ENCODE data around the gene TMEM219. TPM values are rescaled to one million over a fixed set of nuclear protein-coding genes. Genes with fewer than 3 reads are reported as not detected.

Gene TMEM219
- total and polyA plus RNA-seq, 2 of the 8 experiments (the other 6 are each of a cell fraction or from before 2014, with no cell fraction given) = 60.2 to 116 TPM

DNA sequence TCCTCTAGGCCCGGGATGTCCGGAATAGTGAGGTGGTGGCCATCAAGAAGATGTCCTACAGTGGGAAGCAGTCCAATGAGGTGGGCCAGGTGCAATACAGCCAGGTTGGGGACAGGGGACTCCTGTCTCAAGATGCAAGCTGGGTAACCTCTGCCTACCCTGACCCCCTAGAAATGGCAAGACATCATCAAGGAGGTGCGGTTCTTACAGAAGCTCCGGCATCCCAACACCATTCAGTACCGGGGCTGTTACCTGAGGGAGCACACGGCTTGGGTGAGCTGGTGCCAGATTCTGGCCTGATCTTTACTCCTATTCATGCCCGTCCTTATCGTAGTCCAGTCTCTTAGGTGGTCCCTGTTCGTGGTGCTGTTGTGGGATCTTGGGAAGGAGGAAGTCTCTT, 16.2 kb downstream of the TMEM219 start:
- peaks cover 9 to 34% of the 10 kb centered on the region in 2 experiments for H3K79me2 ChIP-seq (ENCODE audit: control insufficient read depth in 1 of 2, insufficient read depth in 2 of 2, low read length in 2 of 2)
- no peak overlapping the region for H2BK20ac ChIP-seq (ENCODE audit: low read length)
- DNase-seq (ENCODE audit: low read depth in 1 of 2, low spot score in 2 of 2) (no peak), FAIRE-seq (no peak)
- WGBS, 2 experiments (ENCODE audit: extremely low coverage in 1 of 2, insufficient coverage in 1 of 2, insufficient read length in 1 of 2, insufficient replicate concordance in 2 of 2, low coverage in 1 of 2, low lambda C conversion rate in 2 of 2, missing lambda C conversion rate in 1 of 2) = 88% methylated on average over 9 of the region's 9 CpGs; no CpG with 5 or more reads in 1 of the 2 experiments
- no peak overlapping the region for H4K8ac ChIP-seq (ENCODE audit: extremely low read depth, insufficient read depth, low read length)
- H2AFZ ChIP-seq (ENCODE audit: low read length) = no peak overlapping the region
- H3K23me2 ChIP-seq (ENCODE audit: low read depth, low read length) = peaks cover 7% of the 10 kb centered on the region; the same call in 1 of the 2 replicates
- H3K27me3 ChIP-seq (replicated peaks in 1 of 4; ENCODE audit: control insufficient read depth in 3 of 4, extremely low read depth in 1 of 4, insufficient read depth in 3 of 4, low read length in 3 of 4) = peaks cover 0 to under 1% (median 0%) of the 10 kb centered on the region in 4 experiments; a peak in 1 of 7 replicates
- H3K18ac ChIP-seq (ENCODE audit: extremely low read depth, low read length) = no peak overlapping the region
- H2BK5ac ChIP-seq (ENCODE audit: low read depth, low read length) = no peak overlapping the region
- H4K5ac ChIP-seq (ENCODE audit: insufficient read length, low read depth, low read length) = no peak overlapping the region
- H2BK15ac ChIP-seq (ENCODE audit: low read length) = no peak overlapping the region
- H2BK120ac ChIP-seq (replicated peaks; ENCODE audit: low read depth, low read length) = no peak overlapping the region
- H3K79me1 ChIP-seq (ENCODE audit: low read depth, low read length) = peaks cover 25% of the 10 kb centered on the region
- H3K4me3 ChIP-seq (ENCODE audit: extremely low read depth in 1 of 4, insufficient read depth in 2 of 4, low read depth in 3 of 4, low read length in 4 of 4) = no peak overlapping the region
- H3K56ac ChIP-seq (replicated peaks; ENCODE audit: insufficient read length, low read depth, low read length) = no peak overlapping the region
- no peak overlapping the region for H3K9ac ChIP-seq (replicated peaks in 1 of 4; ENCODE audit: extremely low read depth in 1 of 4, low read depth in 3 of 4, low read length in 3 of 4)
- H3K23ac ChIP-seq (ENCODE audit: insufficient read length) = no peak overlapping the region
- H3K14ac ChIP-seq (ENCODE audit: insufficient read length) = no peak overlapping the region
- no peak overlapping the region for H2BK12ac ChIP-seq (ENCODE audit: low read depth, low read length)
- peaks cover 4 to 18% of the 10 kb centered on the region in 2 experiments for H4K20me1 ChIP-seq (replicated peaks in 1 of 2; ENCODE audit: control insufficient read depth in 1 of 2, insufficient read depth in 2 of 2, low read length in 2 of 2)
- H3K4me1 ChIP-seq (replicated peaks in 1 of 4; ENCODE audit: control insufficient read depth in 3 of 4, insufficient read depth in 4 of 4, low read length in 3 of 4) = peaks cover 4 to 20% (median 7%) of the 10 kb centered on the region in 4 experiments
- H3K4ac ChIP-seq (replicated peaks; ENCODE audit: insufficient read length, low read depth, low read length) = no peak overlapping the region
- H4K91ac ChIP-seq (replicated peaks; ENCODE audit: insufficient read length, low read length) = no peak overlapping the region
- no peak overlapping the region for H3K4me2 ChIP-seq (ENCODE audit: insufficient read depth in 1 of 2, low read depth in 2 of 2, low read length in 2 of 2)
- H3K27ac ChIP-seq (ENCODE audit: low read depth, low read length) = no peak overlapping the region
- TF ChIP-seq SP4 (IDR thresholded peaks at IDR 0.05; ENCODE audit: low read length) (no peak), BACH1 (IDR thresholded peaks at IDR 0.05; ENCODE audit: low read length) (no peak), MAFK (IDR thresholded peaks at IDR 0.05; ENCODE audit: low read depth, low read length) (no peak), SIX5 (IDR thresholded peaks at IDR 0.05; ENCODE audit: low read depth, low read length) (no peak), EGR1 (IDR thresholded peaks at IDR 0.05; ENCODE audit: borderline replicate concordance, low read depth, low read length) (no peak), EZH2 (IDR thresholded peaks at IDR 0.05; ENCODE audit: low read depth, low read length, severe bottlenecking) (no peak), HDAC6 (IDR thresholded peaks at IDR 0.05; ENCODE audit: low read depth, low read length) (no peak), CHD1 (IDR thresholded peaks at IDR 0.05; ENCODE audit: low read depth, low read length) (no peak)
- TF ChIP-seq, protein P1, sequence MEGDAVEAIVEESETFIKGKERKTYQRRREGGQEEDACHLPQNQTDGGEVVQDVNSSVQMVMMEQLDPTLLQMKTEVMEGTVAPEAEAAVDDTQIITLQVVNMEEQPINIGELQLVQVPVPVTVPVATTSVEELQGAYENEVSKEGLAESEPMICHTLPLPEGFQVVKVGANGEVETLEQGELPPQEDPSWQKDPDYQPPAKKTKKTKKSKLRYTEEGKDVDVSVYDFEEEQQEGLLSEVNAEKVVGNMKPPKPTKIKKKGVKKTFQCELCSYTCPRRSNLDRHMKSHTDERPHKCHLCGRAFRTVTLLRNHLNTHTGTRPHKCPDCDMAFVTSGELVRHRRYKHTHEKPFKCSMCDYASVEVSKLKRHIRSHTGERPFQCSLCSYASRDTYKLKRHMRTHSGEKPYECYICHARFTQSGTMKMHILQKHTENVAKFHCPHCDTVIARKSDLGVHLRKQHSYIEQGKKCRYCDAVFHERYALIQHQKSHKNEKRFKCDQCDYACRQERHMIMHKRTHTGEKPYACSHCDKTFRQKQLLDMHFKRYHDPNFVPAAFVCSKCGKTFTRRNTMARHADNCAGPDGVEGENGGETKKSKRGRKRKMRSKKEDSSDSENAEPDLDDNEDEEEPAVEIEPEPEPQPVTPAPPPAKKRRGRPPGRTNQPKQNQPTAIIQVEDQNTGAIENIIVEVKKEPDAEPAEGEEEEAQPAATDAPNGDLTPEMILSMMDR (IDR thresholded peaks at IDR 0.05; ENCODE audit: control extremely low read depth in 1 of 3, insufficient read depth in 1 of 3, low read depth in 1 of 3, low read length in 3 of 3) = no peak
- CTCF ChIA-PET (ENCODE audit: partially characterized antibody) = interaction anchor here (1.1 to 4.4 kb wide), 2 partner anchors 18 to 33 kb away, joined by 5 to 19 read pairs; partner anchors contain the start of gene INO80E
- H2AK5ac ChIP-seq (ENCODE audit: low read depth, low read length) = no peak overlapping the region
- H3K9me3 ChIP-seq (ENCODE audit: insufficient read depth in 2 of 2, low read depth in 1 of 2, low read length in 1 of 2) = peaks cover 1 to 2% of the 10 kb centered on the region in 2 experiments; a peak in 3 of 4 replicates
- H3K36me3 ChIP-seq (ENCODE audit: control insufficient read depth in 2 of 4, insufficient read depth in 4 of 4, low read length in 3 of 4) = peaks cover 14 to 44% (median 38%) of the 10 kb centered on the region in 4 experiments
- POLR2A ChIA-PET (ENCODE audit: partially characterized antibody) = interaction anchor here (1.3 kb wide), 1 partner anchor 24 kb away, joined by 3 read pairs; no protein-coding TSS in a partner anchor

Data from H1 (cell line).